Upper lobe of left lung (tissue), 6 donors: Measurements from ENCODE around the gene MARS1. TPM values are rescaled to one million over a fixed set of nuclear protein-coding genes. Genes with fewer than 3 reads are reported as not detected.

Experiments
- ATAC-seq, 2 donors: fragments of 200-7000 bp; cut with Tn5 transposase; one replicate each; pipeline ENCODE4 v1.9.1; 2022; ENCODE audit warnings: mild to moderate bottlenecking in 2 of 2, moderate library complexity in 2 of 2; ENCODE audit not compliant: low FRiP score in 2 of 2
- DNase-seq, 2 donors: peaks; one replicate each; pipeline ENCODE4 v3.0.0-alpha.2; 2019 to 2020
- H3K27ac ChIP-seq, 4 donors: fragments of 200-600 bp; sonication (generic); one replicate each; pipeline ENCODE4 v1.5.1; 2016 to 2019
- H3K27me3 ChIP-seq, 4 donors: fragments of 200-600 bp; sonication (generic); one replicate each; pipeline ENCODE4 v1.5.1; 2017 to 2019
- H3K36me3 ChIP-seq, 4 donors: fragments of 200-600 bp; sonication (generic); one replicate each; pipeline ENCODE4 v1.5.1; 2016 to 2019
- H3K4me1 ChIP-seq, 4 donors: fragments of 200-600 bp; sonication (generic); one replicate each; pipeline ENCODE4 v1.5.1; 2018 to 2019
- H3K4me3 ChIP-seq, 4 donors: fragments of 200-600 bp; sonication (generic); one replicate each; pipeline ENCODE4 v1.5.1; 2017 to 2019; ENCODE audit warnings: mild to moderate bottlenecking in 2 of 4, moderate library complexity in 1 of 4
- H3K9me3 ChIP-seq, 4 donors: fragments of 200-600 bp; sonication (generic); one replicate each; pipeline ENCODE4 v1.5.1; 2018 to 2019
- CTCF ChIP-seq, 6 experiments: fragments of 450-650 bp in 4 of 6; fragments of 200-600 bp in 2 of 6; sonication (generic) in 2 of 6; IDR thresholded peaks; one replicate each; pipeline ENCODE4 v1.5.1; 2016 to 2019; ENCODE audit warnings: antibody characterized with exemption in 6 of 6
- EP300 ChIP-seq, 4 donors: sonication (generic); formaldehyde crosslinking; IDR thresholded peaks; one replicate each; pipeline ENCODE4 v1.5.1; 2017; ENCODE audit warnings: antibody characterized with exemption in 4 of 4, control low read depth in 2 of 4
- POLR2A ChIP-seq, 4 donors: fragments of 450-650 bp; IDR thresholded peaks; one replicate each; pipeline ENCODE4 v1.5.1; 2016 to 2017; ENCODE audit warnings: antibody characterized with exemption in 4 of 4, mild to moderate bottlenecking in 2 of 4
- POLR2AphosphoS5 ChIP-seq, 2 donors: sonication (generic); formaldehyde crosslinking; IDR thresholded peaks; one replicate each; pipeline ENCODE4 v1.5.1; 2017; ENCODE audit warnings: antibody characterized with exemption in 2 of 2
- WGBS, 2 donors: methylation state at CpG; one replicate each; pipeline ENCODE4 v1.1.5; 2017 to 2018; 5-methylcytosine and 5-hydroxymethylcytosine counted together
- total RNA-seq, 6 donors: library from RNA; depleted of rRNA in 4 of 6; stranded (reverse); fragments of >200 nt in 4 of 6; gene quantifications; one replicate each; pipeline versions ENCODE4 v1.1.0 to v1.2.1, GENCODE V29; 2016 to 2021
- donor health status: DM: no; HTN: no; CAD: no; lungs with moderate emphysema.
- donor health status: DM: no; HTN: yes; CAD: no; lungs with severe emphysema.

MARS1 gene
- total RNA-seq, 6 donors from 2014 or later = 73.9 to 189 (median 101) TPM

DNA sequence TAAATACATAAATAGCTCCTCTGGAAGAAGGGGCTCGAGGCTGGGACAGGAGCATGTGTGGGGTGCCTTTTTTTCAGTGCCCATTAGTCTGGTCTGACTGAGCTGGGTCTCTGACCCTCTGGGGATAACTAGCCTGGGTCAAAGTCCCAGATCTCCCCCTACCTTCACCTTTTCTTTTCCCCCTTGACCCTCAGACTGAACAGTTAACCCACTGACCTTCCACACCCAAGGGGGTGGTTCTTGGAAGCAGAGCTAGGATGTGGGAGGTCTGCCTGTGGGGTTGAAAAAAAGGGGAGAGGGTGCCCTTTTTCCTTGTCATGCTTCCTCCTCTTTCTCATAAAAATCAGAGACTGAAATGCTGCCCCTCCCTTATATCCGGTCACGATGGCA is 29.2 kb upstream of the MARS1 start:
- Histone ChIP-seq H3K36me3 (no peaks in the 10 kb centered on the region), H3K27me3 (peaks cover 0 to 9% (median 4%) of the 10 kb centered on the region in 4 donors), H3K4me3 (peak overlapping the region in 3 of 4 donors; percentile 58 to 79 (median 77)), H3K9me3 (no peaks in the 10 kb centered on the region), H3K27ac (peak overlapping the region; percentile 51 to 86 (median 68)), H3K4me1 (peaks cover 33 to 45% (median 38%) of the 10 kb centered on the region in 4 donors)
- DNase-seq (no peak), ATAC-seq (no peak)
- no peak for TF ChIP-seq CTCF (IDR thresholded peaks at IDR 0.05)
- TF ChIP-seq POLR2AphosphoS5 (IDR thresholded peaks at IDR 0.05) = no peak
- no peak for TF ChIP-seq POLR2A (IDR thresholded peaks at IDR 0.05)
- TF ChIP-seq EP300 (IDR thresholded peaks at IDR 0.05) = no peak
- 22 to 26% methylated on average over 3 of the region's 3 CpGs for WGBS, 2 donors

DNA sequence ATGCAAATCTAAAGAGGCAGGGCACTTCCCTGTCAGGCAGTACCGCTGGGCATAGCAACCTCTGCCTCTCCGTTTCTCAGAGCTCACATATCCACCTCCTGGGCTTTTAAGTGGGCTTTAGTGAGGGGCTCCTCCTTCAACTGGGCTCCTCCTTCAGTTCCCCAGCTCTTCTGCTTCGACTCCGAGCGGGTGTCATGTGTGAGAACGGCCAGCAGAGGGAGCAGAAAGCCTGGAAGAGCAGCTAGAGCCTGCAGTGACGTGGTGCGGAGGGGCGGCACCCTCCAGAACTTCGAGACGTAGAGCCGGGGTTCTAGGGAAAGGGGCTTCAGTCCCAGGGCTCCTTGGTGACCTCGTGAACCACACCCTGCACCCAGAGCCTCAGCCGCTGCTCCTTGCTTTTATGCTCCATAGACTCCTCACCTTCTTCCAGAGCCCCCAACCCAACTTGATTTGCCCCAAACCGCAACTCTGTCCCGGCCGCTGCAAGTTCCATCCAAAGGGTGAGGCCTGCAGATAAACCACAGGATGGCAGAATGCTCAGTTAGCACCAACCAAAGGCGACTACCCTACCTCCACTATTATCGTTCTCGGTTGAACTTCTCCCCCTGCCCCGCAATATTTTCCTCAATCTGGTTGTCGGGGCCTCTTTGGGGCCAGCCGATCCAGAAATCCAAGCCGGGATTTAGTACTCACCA is 28.7 kb upstream of the MARS1 start:
- Histone ChIP-seq H3K4me3 (peak overlapping the region; percentile 58 to 81 (median 78)), H3K27ac (peak overlapping the region; percentile 51 to 86 (median 68)), H3K9me3 (no peaks in the 10 kb centered on the region), H3K4me1 (peaks cover 33 to 45% (median 38%) of the 10 kb centered on the region in 4 donors), H3K36me3 (no peaks in the 10 kb centered on the region), H3K27me3 (peaks cover 0 to 9% (median 4%) of the 10 kb centered on the region in 4 donors)
- peak; percentile 90 to 91 for ATAC-seq
- peak; percentile 96 to 99 (median 97) for TF ChIP-seq CTCF (IDR thresholded peaks at IDR 0.05)
- TF ChIP-seq EP300 (IDR thresholded peaks at IDR 0.05) = no peak
- peak in 1 of 4 donors; percentile 55 for TF ChIP-seq POLR2A (IDR thresholded peaks at IDR 0.05)
- peak; percentile 2 to 33 for TF ChIP-seq POLR2AphosphoS5 (IDR thresholded peaks at IDR 0.05)
- WGBS, 2 donors = 0% methylated on average over 21 to 24 of the region's 24 CpGs
- peak; percentile 90 to 94 for DNase-seq

GRCh38 chr12:57459750-57460467 is 28.0 kb upstream of the MARS1 start, which contains the start of gene GLI1:
Gene GLI1, plus strand, starts transcription at chr12:57459785. Its CDS starts 3,907 bp downstream, at chr12:57463692.
- no peak for TF ChIP-seq CTCF (IDR thresholded peaks at IDR 0.05)
- no peak for TF ChIP-seq EP300 (IDR thresholded peaks at IDR 0.05)
- TF ChIP-seq POLR2AphosphoS5 (IDR thresholded peaks at IDR 0.05) = no peak
- no peak for TF ChIP-seq POLR2A (IDR thresholded peaks at IDR 0.05)
- Histone ChIP-seq H3K4me3 (peak within 1 kb of the TSS; percentile 58 to 81 (median 78)), H3K36me3 (no peaks in the 10 kb centered on the region), H3K4me1 (peaks cover 33 to 45% (median 38%) of the 10 kb centered on the region in 4 donors), H3K27me3 (peaks cover 0 to 9% (median 4%) of the 10 kb centered on the region in 4 donors), H3K9me3 (no peaks in the 10 kb centered on the region), H3K27ac (peak within 1 kb of the TSS; percentile 51 to 86 (median 68))
- ATAC-seq (no peak), DNase-seq (peak in 1 of 2 donors; percentile 88)
- 2 to 3% methylated on average over 28 to 30 of the region's 36 CpGs for WGBS, 2 donors

GRCh38 chr12:57460468-57460784 is 27.4 kb upstream of the MARS1 start:
- Histone ChIP-seq H3K4me3 (peak overlapping the region in 3 of 4 donors; percentile 58 to 79 (median 77)), H3K27ac (peak overlapping the region in 1 of 4 donors; percentile 86), H3K36me3 (no peaks in the 10 kb centered on the region), H3K27me3 (peaks cover 0 to 9% (median 4%) of the 10 kb centered on the region in 4 donors), H3K9me3 (no peaks in the 10 kb centered on the region), H3K4me1 (peaks cover 33 to 45% (median 38%) of the 10 kb centered on the region in 4 donors)
- WGBS, 2 donors = 2 to 4% methylated on average over 5 of the region's 6 CpGs
- ATAC-seq (no peak), DNase-seq (no peak)
- no peak for TF ChIP-seq POLR2AphosphoS5 (IDR thresholded peaks at IDR 0.05)
- no peak for TF ChIP-seq CTCF (IDR thresholded peaks at IDR 0.05)
- TF ChIP-seq EP300 (IDR thresholded peaks at IDR 0.05) = no peak
- TF ChIP-seq POLR2A (IDR thresholded peaks at IDR 0.05) = no peak
